Small intestine (tissue), 7 donors: ENCODE results near the gene CACUL1. TPM values are rescaled to one million over a fixed set of nuclear protein-coding genes. Genes with fewer than 3 reads are reported as not detected.

Experiments
- DNase-seq, 2 donors: peaks; one replicate each; pipeline versions ENCODE4 v3.0.0 to v3.0.0-alpha.2; 2013
- FAIRE-seq: peaks from 2 replicates; lab custom pipeline; 2012; peaks lifted over from hg19 to GRCh38; lab: Jason Lieb, UNC
- H3K27ac ChIP-seq, 3 donors: one replicate each; pipeline ENCODE4 v1.5.1; 2013; ENCODE audit warnings: low read length in 2 of 3, mild to moderate bottlenecking in 2 of 3, control low read depth in 1 of 3, inconsistent platforms in 1 of 3, low read depth in 1 of 3, moderate library complexity in 1 of 3
- H3K27me3 ChIP-seq, 3 donors: one replicate each; pipeline ENCODE4 v1.6.1; 2013; ENCODE audit warnings: low read length in 3 of 3, inconsistent platforms in 1 of 3; ENCODE audit not compliant: control insufficient read depth in 3 of 3, insufficient read depth in 3 of 3
- H3K36me3 ChIP-seq, 3 donors: one replicate each; pipeline ENCODE4 v1.6.1; 2013; ENCODE audit warnings: low read length in 3 of 3, inconsistent platforms in 1 of 3, low read depth in 1 of 3, mild to moderate bottlenecking in 1 of 3, moderate library complexity in 1 of 3; ENCODE audit not compliant: control insufficient read depth in 3 of 3, insufficient read depth in 2 of 3
- H3K4me1 ChIP-seq, 3 donors: one replicate each; pipeline ENCODE4 v1.6.1; 2013; ENCODE audit warnings: low read length in 2 of 3, inconsistent platforms in 1 of 3, low read depth in 1 of 3, mild to moderate bottlenecking in 1 of 3, moderate library complexity in 1 of 3; ENCODE audit not compliant: control insufficient read depth in 3 of 3, insufficient read depth in 2 of 3
- H3K4me3 ChIP-seq, 3 donors: one replicate each; pipeline ENCODE4 v1.5.1; 2013; ENCODE audit warnings: low read length in 3 of 3, control low read depth in 1 of 3, inconsistent platforms in 1 of 3, low read depth in 1 of 3, mild to moderate bottlenecking in 1 of 3, moderate library complexity in 1 of 3
- H3K9me3 ChIP-seq, 2 donors: one replicate each; pipeline ENCODE4 v1.6.1; 2013; ENCODE audit warnings: low read depth in 1 of 2, low read length in 1 of 2; ENCODE audit not compliant: control insufficient read depth in 2 of 2, insufficient read depth in 1 of 2
- WGBS, 3 donors: extraction: QIAGEN DNeasy Blood & Tissue Kit; methylation state at CpG; one replicate each; pipeline ENCODE4 v1.1.7; 2013; 5-methylcytosine and 5-hydroxymethylcytosine counted together
- polyA plus RNA-seq, 4 donors: library from polyadenylated mRNA; stranded (reverse) in 3 of 4; unstranded in 1 of 4; fragments of 200-250 nt in 3 of 4; fragments of 120-200 nt in 1 of 4; gene quantifications; one replicate each; pipeline versions ENCODE4 v1.2.1 to v1.2.3, GENCODE V29; 2013
- donor health status: healthy with polysubstance abuse.
- donor health status: control.
- donor health status: control.
- donor health status: Bipolar disorder and iron deficiency.
- donor health status: healthy.

CACUL1 gene
- polyA plus RNA-seq, 4 donors: 3.5 to 27.1 (median 6.7) TPM

- H3K36me3 ChIP-seq: no peaks in the 10 kb centered on the region
- DNase-seq: no peak
- no peak for FAIRE-seq
- H3K4me1 ChIP-seq: peaks cover 12 to 51% (median 21%) of the 10 kb centered on the region in 3 donors
- no peak overlapping the region for H3K4me3 ChIP-seq
- no peaks in the 10 kb centered on the region for H3K9me3 ChIP-seq
- H3K27me3 ChIP-seq: no peaks in the 10 kb centered on the region
- no peak overlapping the region for H3K27ac ChIP-seq
- WGBS, 3 donors: 74 to 88% (median 82%) methylated on average over 1 of the region's 1 CpG
Observed at GRCh38 chr10:118735294-118735693, 19.5 kb downstream of the CACUL1 start.

GRCh38 chr10:118734475-118734874 lies 20.3 kb downstream of the CACUL1 start:
- FAIRE-seq: no peak

GRCh38 chr10:118732245-118733165 lies 22.3 kb downstream of the CACUL1 start:
- Histone ChIP-seq H3K4me1 (peaks cover 10 to 48% (median 20%) of the 10 kb centered on the region in 3 donors), H3K4me3 (no peak overlapping the region), H3K36me3 (peaks cover 0 to 2% (median 0%) of the 10 kb centered on the region in 3 donors), H3K27ac (peak overlapping the region in 1 of 3 donors; percentile 74), H3K27me3 (no peaks in the 10 kb centered on the region), H3K9me3 (no peaks in the 10 kb centered on the region)
- WGBS, 3 donors: 43 to 68% (median 56%) methylated on average over 12 of the region's 12 CpGs
- DNase-seq: no peak
- no peak for FAIRE-seq

More at GRCh38 chr10:118734475-118734874, 20.3 kb downstream of the CACUL1 start:
- WGBS, 3 donors: 85 to 89% (median 88%) methylated on average over 2 of the region's 2 CpGs
- H3K4me1 ChIP-seq: peaks cover 12 to 57% (median 24%) of the 10 kb centered on the region in 3 donors
- no peak overlapping the region for H3K27ac ChIP-seq
- H3K36me3 ChIP-seq: no peaks in the 10 kb centered on the region
- H3K9me3 ChIP-seq: no peaks in the 10 kb centered on the region
- no peak for DNase-seq
- H3K4me3 ChIP-seq: no peak overlapping the region
- H3K27me3 ChIP-seq: no peaks in the 10 kb centered on the region

- Histone ChIP-seq H3K4me3 (no peak overlapping the region), H3K36me3 (peaks cover 0 to 3% (median 3%) of the 10 kb centered on the region in 3 donors), H3K27ac (peak overlapping the region in 2 of 3 donors; percentile 71 to 74), H3K9me3 (no peaks in the 10 kb centered on the region), H3K27me3 (no peaks in the 10 kb centered on the region), H3K4me1 (peaks cover 10 to 48% (median 20%) of the 10 kb centered on the region in 3 donors)
- DNase-seq (peak; percentile 78 to 82), FAIRE-seq (no peak)
- 14 to 47% (median 27%) methylated on average over 7 of the region's 7 CpGs for WGBS, 3 donors
Observed at GRCh38 chr10:118730756-118731456, 23.9 kb downstream of the CACUL1 start.

GRCh38 chr10:118729641-118730258 lies 25.0 kb downstream of the CACUL1 start:
- H3K27me3 ChIP-seq: no peaks in the 10 kb centered on the region
- peaks cover 10 to 42% (median 20%) of the 10 kb centered on the region in 3 donors for H3K4me1 ChIP-seq
- peak overlapping the region; percentile 32 to 85 (median 74) for H3K27ac ChIP-seq
- H3K36me3 ChIP-seq: peaks cover 0 to 3% (median 3%) of the 10 kb centered on the region in 3 donors
- no peaks in the 10 kb centered on the region for H3K9me3 ChIP-seq
- H3K4me3 ChIP-seq: no peak overlapping the region
- no peak for FAIRE-seq
- peak; percentile 43 to 45 for DNase-seq
- WGBS, 3 donors: 38 to 46% (median 40%) methylated on average over 2 of the region's 2 CpGs

- FAIRE-seq (no peak), DNase-seq (no peak)
- Histone ChIP-seq H3K4me1 (peaks cover 10 to 41% (median 20%) of the 10 kb centered on the region in 3 donors), H3K9me3 (no peaks in the 10 kb centered on the region), H3K27me3 (no peaks in the 10 kb centered on the region), H3K4me3 (no peak overlapping the region), H3K36me3 (peaks cover 0 to 3% (median 3%) of the 10 kb centered on the region in 3 donors), H3K27ac (peak overlapping the region in 1 of 3 donors; percentile 74)
- 17 to 52% (median 33%) methylated on average over 3 of the region's 3 CpGs for WGBS, 3 donors
Observed at GRCh38 chr10:118729200-118729599, 25.6 kb downstream of the CACUL1 start.

GRCh38 chr10:118725886-118726500 lies 28.8 kb downstream of the CACUL1 start:
- H3K36me3 ChIP-seq: peaks cover 0 to 3% (median 3%) of the 10 kb centered on the region in 3 donors
- no peaks in the 10 kb centered on the region for H3K27me3 ChIP-seq
- DNase-seq (no peak), FAIRE-seq (no peak)
- no peak overlapping the region for H3K4me3 ChIP-seq
- no peak overlapping the region for H3K27ac ChIP-seq
- 46 to 60% (median 60%) methylated on average over 4 of the region's 4 CpGs for WGBS, 3 donors
- H3K9me3 ChIP-seq: no peaks in the 10 kb centered on the region
- peaks cover 0 to 19% (median 9%) of the 10 kb centered on the region in 3 donors for H3K4me1 ChIP-seq
